ENCODE data around the gene NOM1.

DNA sequence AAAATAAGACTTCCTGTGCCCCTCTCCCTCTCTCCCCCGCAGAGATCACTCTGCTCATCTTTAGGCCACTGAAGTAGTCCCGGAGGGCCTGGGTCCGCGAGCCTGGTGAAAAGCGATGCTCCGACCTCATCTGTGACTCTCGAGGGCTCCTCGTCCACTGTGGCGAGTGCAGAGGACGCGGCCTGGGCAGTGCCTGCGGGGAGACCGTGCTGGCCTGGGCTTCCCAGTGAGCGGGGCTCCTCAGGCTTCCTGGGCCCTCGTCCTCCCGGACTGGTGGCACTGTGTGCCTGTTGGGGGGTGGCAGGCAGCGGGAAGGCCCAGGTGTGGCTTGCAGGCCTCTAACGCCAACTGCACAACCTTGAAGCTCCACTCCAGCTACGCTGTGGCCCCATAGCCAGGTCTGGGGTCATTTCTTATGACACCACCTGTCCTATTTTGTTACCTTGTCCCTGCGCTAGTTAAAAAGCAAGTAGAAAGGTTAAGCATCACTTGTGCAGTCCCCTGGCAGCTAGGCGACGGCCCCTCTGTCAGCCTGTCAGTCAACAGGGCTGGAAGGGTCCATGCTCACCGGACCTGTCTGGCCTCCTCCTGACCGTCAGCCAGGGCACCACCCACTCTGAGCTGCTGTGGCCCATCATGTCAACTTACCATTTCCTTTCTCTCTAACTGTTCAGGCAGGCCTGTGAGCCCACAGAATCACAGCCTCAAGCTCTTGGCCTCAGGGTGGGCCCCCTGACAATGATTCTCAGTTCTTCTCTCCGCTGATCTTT is 40.4 kb downstream of the NOM1 start:
- TF ChIP-seq, protein P1, sequence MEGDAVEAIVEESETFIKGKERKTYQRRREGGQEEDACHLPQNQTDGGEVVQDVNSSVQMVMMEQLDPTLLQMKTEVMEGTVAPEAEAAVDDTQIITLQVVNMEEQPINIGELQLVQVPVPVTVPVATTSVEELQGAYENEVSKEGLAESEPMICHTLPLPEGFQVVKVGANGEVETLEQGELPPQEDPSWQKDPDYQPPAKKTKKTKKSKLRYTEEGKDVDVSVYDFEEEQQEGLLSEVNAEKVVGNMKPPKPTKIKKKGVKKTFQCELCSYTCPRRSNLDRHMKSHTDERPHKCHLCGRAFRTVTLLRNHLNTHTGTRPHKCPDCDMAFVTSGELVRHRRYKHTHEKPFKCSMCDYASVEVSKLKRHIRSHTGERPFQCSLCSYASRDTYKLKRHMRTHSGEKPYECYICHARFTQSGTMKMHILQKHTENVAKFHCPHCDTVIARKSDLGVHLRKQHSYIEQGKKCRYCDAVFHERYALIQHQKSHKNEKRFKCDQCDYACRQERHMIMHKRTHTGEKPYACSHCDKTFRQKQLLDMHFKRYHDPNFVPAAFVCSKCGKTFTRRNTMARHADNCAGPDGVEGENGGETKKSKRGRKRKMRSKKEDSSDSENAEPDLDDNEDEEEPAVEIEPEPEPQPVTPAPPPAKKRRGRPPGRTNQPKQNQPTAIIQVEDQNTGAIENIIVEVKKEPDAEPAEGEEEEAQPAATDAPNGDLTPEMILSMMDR (IDR thresholded peaks at IDR 0.05), result no peak
- no peak for TF ChIP-seq POLR2AphosphoS5 (IDR thresholded peaks at IDR 0.05)
